Stimulated activated CD8-positive, alpha-beta memory T cell treated with anti-CD3 and anti-CD28 coated beads, Interleukin-7, amount 100 ng/mL, for 48 hours (primary cell): ENCODE measurements around the gene PHF5A.

Experiments
- DNase-seq, 2 donors: peaks; one replicate each; pipeline ENCODE4 v3.0.0-alpha.2; 2020; ENCODE audit warnings: low read depth in 1 of 2; ENCODE audit errors: extremely low read depth in 1 of 2

The PHF5A gene

DNA sequence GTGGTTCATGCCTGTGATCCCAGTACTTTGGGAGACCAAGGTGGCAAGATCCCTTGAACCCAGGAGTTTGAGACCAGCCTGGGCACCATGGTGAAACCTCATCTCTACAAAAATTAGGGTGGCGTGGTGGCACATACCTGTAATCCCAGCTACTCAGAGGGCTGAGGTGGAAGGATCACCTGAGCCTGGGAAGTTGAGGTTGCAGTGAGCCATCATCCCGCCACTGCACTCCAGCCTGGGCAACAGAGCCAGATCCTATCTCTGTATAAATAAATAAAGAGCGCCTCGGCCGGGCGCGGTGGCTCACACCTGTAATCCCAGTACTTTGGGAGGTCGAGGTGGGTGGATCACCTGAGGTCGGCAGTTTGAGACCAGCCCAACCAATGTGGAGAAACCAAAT lies 49.8 kb downstream of the PHF5A start:
- DNase-seq: no peak

DNA sequence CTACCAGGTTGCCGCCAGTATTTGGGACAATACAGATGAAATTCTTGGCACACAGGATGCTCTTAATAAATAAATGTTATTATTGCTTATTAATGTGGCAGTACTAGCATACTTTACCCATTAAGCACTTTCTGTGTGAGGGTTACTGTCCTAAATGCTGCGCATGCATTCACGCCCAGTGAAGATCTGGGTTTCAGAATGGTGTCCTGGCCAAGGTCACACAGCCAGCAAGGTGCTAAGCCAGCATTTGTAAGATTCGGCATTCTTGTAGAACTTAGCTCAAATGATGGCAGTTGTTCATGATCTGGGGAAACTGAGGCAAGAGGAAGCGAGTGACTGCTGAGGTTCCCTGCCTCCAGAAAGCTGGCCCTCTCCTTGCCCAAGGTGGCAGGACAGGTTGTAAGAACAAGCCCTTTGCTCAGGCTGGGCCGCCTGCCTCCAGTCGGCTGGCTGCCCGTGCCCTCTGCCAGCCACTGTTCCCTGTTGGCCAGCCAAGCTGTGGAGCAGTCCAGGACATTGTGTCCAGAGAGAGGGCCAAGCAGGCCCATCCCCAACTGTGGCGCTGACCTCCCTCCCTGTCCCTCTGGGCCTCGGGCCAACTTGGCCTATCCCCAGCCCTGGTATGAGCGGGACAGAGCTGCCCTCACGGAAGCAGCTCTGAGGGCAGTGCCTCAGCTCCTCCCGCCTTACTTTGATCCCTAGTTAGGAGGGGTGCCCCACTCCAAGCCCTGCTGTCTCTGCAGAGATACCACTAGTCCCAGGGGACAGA lies 50.7 kb downstream of the PHF5A start:
- no peak for DNase-seq

DNA sequence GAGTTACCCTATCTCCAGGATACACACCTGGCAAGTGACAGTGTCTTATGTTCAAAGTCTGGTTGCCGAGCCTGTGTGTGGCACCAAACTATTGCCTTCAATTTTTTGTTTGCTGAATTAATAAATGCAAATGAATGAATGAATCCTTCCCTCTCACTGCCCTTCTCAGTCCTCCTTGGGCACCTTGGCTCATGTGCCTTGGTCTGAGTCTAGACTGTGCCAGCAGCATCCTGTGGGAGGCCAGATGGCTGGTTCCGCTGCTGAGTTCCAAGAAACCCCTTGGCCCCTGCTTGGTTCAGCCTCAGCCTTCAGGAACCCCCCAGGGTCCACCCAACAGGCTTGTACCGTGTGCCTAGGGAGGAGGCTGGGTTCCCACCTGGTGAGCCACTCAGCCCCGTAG lies 52.9 kb downstream of the PHF5A start:
- DNase-seq: no peak

DNA sequence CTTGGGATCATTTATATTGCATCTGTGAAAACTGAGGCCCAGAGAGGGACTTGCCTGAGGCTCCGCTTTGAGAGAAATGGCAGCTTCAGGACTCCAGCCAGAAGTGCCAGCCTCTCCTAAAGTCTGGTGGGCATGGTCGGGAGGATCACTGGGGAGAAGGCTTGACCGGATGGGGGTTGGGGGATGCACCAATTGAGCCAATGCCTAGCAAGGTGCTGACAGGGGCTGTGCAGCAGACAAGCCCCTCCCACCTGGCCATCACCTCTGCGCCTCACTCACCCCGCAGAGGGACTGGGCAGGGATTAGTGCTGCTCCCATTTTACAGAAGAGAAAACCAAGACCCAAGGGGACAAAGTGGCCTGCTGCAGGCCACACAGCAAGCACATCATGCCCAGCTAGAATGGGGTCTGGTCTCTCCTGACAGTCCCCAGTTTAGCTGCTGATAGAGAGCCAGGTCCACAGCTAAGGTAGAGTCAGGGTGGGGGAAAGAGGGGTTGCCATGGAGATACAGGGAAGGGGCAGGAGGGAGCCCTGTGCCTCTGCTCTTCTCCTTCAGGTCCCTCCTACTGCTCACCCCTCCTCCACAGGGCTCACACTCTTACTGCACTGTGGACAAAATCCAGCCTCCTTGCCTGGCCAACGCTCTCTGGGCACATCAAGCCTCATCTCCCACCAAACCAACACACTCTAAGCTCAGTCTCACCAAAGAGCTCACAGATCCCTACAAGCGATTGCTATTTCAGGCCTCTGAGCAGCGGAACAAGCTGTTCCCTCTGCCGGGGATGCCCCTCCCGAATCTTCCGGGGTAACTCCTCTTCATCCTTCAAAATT lies 57.3 kb downstream of the PHF5A start:
- DNase-seq: no peak

DNA sequence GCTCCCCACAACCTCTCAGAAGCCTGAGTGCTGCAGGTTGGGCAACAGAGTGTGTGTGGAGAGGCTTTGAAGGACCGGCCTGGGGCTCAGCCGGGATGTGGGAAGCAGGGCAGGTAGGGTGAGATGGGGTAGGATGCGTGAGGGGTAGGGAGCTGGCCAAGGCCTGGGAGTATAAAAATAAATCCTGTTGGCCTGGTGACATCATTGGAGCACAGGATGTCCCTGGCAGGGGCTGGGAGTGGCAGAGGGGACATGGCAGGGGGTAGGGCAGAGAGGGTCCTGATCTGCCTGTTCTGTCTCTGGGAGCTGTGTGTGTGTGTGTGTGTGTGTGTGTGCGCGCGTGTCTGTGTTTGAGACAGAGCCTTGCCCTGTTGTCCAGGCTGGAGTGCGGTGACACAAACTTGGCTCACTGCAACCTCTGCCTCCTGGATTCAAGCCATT lies 58.2 kb downstream of the PHF5A start:
- no peak for DNase-seq
